Thyroid gland (tissue), 4 donors: ENCODE results near the gene NFIB.

Experiments used
- CTCF ChIP-seq, 6 experiments: fragments of 200-600 bp in 3 of 6; fragments of 450-650 bp in 3 of 6; sonication (generic) in 3 of 6; IDR thresholded peaks; one replicate each; pipeline ENCODE4 v1.5.1; 2016 to 2019; ENCODE audit warnings: antibody characterized with exemption in 6 of 6, mild to moderate bottlenecking in 2 of 6, inconsistent platforms in 1 of 6, moderate library complexity in 1 of 6
- POLR2A ChIP-seq, 2 donors: fragments of 450-650 bp; IDR thresholded peaks; one replicate each; pipeline ENCODE4 v1.6.1; 2017; ENCODE audit warnings: antibody characterized with exemption in 2 of 2, mild to moderate bottlenecking in 2 of 2, moderate library complexity in 1 of 2

- TF ChIP-seq POLR2A (IDR thresholded peaks at IDR 0.05) (no peak), CTCF (IDR thresholded peaks at IDR 0.05) (no peak)
Measured at GRCh38 chr9:14306672-14307660, 7.0 kb downstream of the NFIB start.
